HepG2 (cell line): ENCODE measurements around the gene ALX4. TPM values are rescaled to one million over a fixed set of nuclear protein-coding genes. Genes with fewer than 3 reads are reported as not detected.

ENCODE experiments used
- ARNT ChIP-seq: fragments of 450-650 bp; IDR thresholded peaks from 2 replicates; pipeline ENCODE4 v1.6.1; 2017
- BCL6 ChIP-seq: IDR thresholded peaks from 2 replicates; pipeline ENCODE4 v1.6.1; 2016; ENCODE audit warnings: missing genetic modification reagents, missing compliant biosample characterization
- CEBPB ChIP-seq: IDR thresholded peaks from 2 replicates; pipeline ENCODE4 v1.6.1; 2011; ENCODE audit warnings: low read depth, low read length, improper control_type of control experiment, borderline replicate concordance
- CHCHD3 ChIP-seq: sonication (generic); formaldehyde crosslinking; IDR thresholded peaks from 2 replicates; pipeline ENCODE4 v1.8.0; 2022; ENCODE audit warnings: mild to moderate bottlenecking, missing genetic modification reagents, moderate library complexity
- FOXP4 ChIP-seq: sonication (generic); formaldehyde crosslinking; IDR thresholded peaks from 2 replicates; pipeline ENCODE4 v1.4.0; 2020; ENCODE audit warnings: missing genetic modification reagents
- HCFC1 ChIP-seq: fragments of 150-350 bp; IDR thresholded peaks from 2 replicates; pipeline ENCODE4 v1.6.1; 2014; ENCODE audit warnings: low read depth, low read length
- JUND ChIP-seq: sonication (generic); formaldehyde crosslinking; IDR thresholded peaks from 2 replicates; pipeline ENCODE4 v1.8.0; 2022; ENCODE audit warnings: mild to moderate bottlenecking, missing genetic modification reagents
- KLF6 ChIP-seq: IDR thresholded peaks from 2 replicates; pipeline ENCODE4 v1.8.0; 2016; ENCODE audit warnings: missing biosample characterization, missing genetic modification reagents
- MIER2 ChIP-seq: IDR thresholded peaks from 2 replicates; pipeline ENCODE4 v1.6.1; 2016; ENCODE audit warnings: missing biosample characterization, missing genetic modification reagents
- NKX3-1 ChIP-seq: sonication (generic); formaldehyde crosslinking; IDR thresholded peaks from 2 replicates; pipeline ENCODE4 v1.5.0; 2020; ENCODE audit warnings: missing genetic modification reagents
- RFX5 ChIP-seq: IDR thresholded peaks from 2 replicates; pipeline ENCODE4 v1.6.1; 2011; ENCODE audit warnings: low read depth, low read length, improper control_type of control experiment
- RNF219 ChIP-seq: sonication (generic); formaldehyde crosslinking; IDR thresholded peaks from 2 replicates; pipeline ENCODE4 v1.5.0; 2020; ENCODE audit warnings: mild to moderate bottlenecking, missing genetic modification reagents
- RXRA ChIP-seq: sonication (generic); formaldehyde crosslinking; IDR thresholded peaks from 2 replicates; pipeline ENCODE4 v1.5.1; 2020; ENCODE audit warnings: missing genetic modification reagents
- YEATS2 ChIP-seq: sonication (generic); formaldehyde crosslinking; IDR thresholded peaks from 2 replicates; pipeline ENCODE4 v1.4.0; 2020; ENCODE audit warnings: missing genetic modification reagents, borderline replicate concordance
- ZBTB7B ChIP-seq: sonication (generic); formaldehyde crosslinking; IDR thresholded peaks from 2 replicates; pipeline ENCODE4 v1.4.0; 2020; ENCODE audit warnings: missing genetic modification reagents
- ZEB1 ChIP-seq: IDR thresholded peaks from 2 replicates; pipeline ENCODE4 v1.6.1; 2012; ENCODE audit warnings: mild to moderate bottlenecking, low read depth, inconsistent platforms; ENCODE audit not compliant: insufficient replicate concordance
- ZNF589 ChIP-seq: sonication (generic); formaldehyde crosslinking; conservative IDR thresholded peaks from 2 replicates; pipeline ENCODE4 v1.8.0; 2022; ENCODE audit warnings: mild to moderate bottlenecking, moderate library complexity, missing genetic modification reagents
- ZNF615 ChIP-seq: sonication (generic); formaldehyde crosslinking; IDR thresholded peaks from 2 replicates; pipeline ENCODE4 v1.5.0; 2020; ENCODE audit warnings: mild to moderate bottlenecking, missing genetic modification reagents, borderline replicate concordance
- ZNF766 ChIP-seq: sonication (generic); formaldehyde crosslinking; IDR thresholded peaks from 2 replicates; pipeline ENCODE4 v1.5.0; 2020; ENCODE audit warnings: missing genetic modification reagents, borderline replicate concordance
- ZNF841 ChIP-seq: sonication (generic); formaldehyde crosslinking; IDR thresholded peaks from 2 replicates; pipeline ENCODE4 v1.8.1; 2023; ENCODE audit warnings: missing genetic modification reagents, borderline replicate concordance
- ZNF879 ChIP-seq: sonication (generic); formaldehyde crosslinking; IDR thresholded peaks from 2 replicates; pipeline ENCODE4 v1.8.1; 2023; ENCODE audit warnings: missing genetic modification reagents
- polyA plus RNA-seq, 8 experiments: library from polyadenylated mRNA; depleted of rRNA in 3 of 8; stranded (reverse) in 7 of 8; unstranded in 1 of 8; fragments of >200 nt; fragmentation: Illumina TruSeq in 4 of 8; extraction: Trizol in 4 of 8; gene quantifications; 2 replicates each; pipeline versions ENCODE4 v1.2.1 to v1.2.3, GENCODE V29; 2011 to 2016; ENCODE audit warnings: low read depth in 4 of 8, missing spikeins in 1 of 8, mixed read lengths in 1 of 8; ENCODE audit not compliant: insufficient read depth in 1 of 8
- total RNA-seq, 5 experiments: library from RNA; depleted of rRNA; stranded (reverse); fragments of >200 nt; fragmentation: Illumina TruSeq; extraction: Trizol; gene quantifications; 2 replicates each; pipeline ENCODE4 v1.2.3, GENCODE V29; 2016; ENCODE audit warnings: low read depth in 1 of 5
- TF ChIP-seq, protein P1 (sequence below): sonication (generic); formaldehyde crosslinking; IDR thresholded peaks from 2 replicates; pipeline ENCODE4 v1.5.0; 2020; ENCODE audit warnings: mild to moderate bottlenecking, missing genetic modification reagents, moderate library complexity
- TF ChIP-seq, protein P2 (sequence below): sonication (generic); formaldehyde crosslinking; IDR thresholded peaks from 2 replicates; pipeline ENCODE4 v1.4.0; 2020; ENCODE audit warnings: mild to moderate bottlenecking, missing genetic modification reagents
- TF ChIP-seq, protein P3 (sequence below), 2 experiments: sonication (generic) in 1 of 2; formaldehyde crosslinking in 1 of 2; IDR thresholded peaks; 2 replicates each; pipeline versions ENCODE4 v1.5.1 to v1.6.1; 2011 to 2020; ENCODE audit warnings: borderline replicate concordance in 1 of 2, low read depth in 1 of 2, low read length in 1 of 2, mild to moderate bottlenecking in 1 of 2, missing genetic modification reagents in 1 of 2, moderate library complexity in 1 of 2

The ALX4 gene
- total and polyA plus RNA-seq, 2 of the 13 experiments (the other 11 are each of a cell fraction or from before 2014, with no cell fraction given), result not detected

GRCh38 chr11:44258190-44258489 is 51.8 kb downstream of the ALX4 start (continued):
- no peak for TF ChIP-seq YEATS2 (CRISPR knock-in tag)
- TF ChIP-seq NKX3-1, result no peak
- no peak for TF ChIP-seq ZNF879 (CRISPR knock-in tag)
- TF ChIP-seq HCFC1, result no peak
- TF ChIP-seq, protein P1, sequence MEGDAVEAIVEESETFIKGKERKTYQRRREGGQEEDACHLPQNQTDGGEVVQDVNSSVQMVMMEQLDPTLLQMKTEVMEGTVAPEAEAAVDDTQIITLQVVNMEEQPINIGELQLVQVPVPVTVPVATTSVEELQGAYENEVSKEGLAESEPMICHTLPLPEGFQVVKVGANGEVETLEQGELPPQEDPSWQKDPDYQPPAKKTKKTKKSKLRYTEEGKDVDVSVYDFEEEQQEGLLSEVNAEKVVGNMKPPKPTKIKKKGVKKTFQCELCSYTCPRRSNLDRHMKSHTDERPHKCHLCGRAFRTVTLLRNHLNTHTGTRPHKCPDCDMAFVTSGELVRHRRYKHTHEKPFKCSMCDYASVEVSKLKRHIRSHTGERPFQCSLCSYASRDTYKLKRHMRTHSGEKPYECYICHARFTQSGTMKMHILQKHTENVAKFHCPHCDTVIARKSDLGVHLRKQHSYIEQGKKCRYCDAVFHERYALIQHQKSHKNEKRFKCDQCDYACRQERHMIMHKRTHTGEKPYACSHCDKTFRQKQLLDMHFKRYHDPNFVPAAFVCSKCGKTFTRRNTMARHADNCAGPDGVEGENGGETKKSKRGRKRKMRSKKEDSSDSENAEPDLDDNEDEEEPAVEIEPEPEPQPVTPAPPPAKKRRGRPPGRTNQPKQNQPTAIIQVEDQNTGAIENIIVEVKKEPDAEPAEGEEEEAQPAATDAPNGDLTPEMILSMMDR (CRISPR knock-in tag), result peak; percentile 37; the same call in 1 of the 2 replicates
- TF ChIP-seq, protein P2, sequence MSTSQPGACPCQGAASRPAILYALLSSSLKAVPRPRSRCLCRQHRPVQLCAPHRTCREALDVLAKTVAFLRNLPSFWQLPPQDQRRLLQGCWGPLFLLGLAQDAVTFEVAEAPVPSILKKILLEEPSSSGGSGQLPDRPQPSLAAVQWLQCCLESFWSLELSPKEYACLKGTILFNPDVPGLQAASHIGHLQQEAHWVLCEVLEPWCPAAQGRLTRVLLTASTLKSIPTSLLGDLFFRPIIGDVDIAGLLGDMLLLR (CRISPR knock-in tag), result no peak
- TF ChIP-seq BCL6 (CRISPR knock-in tag), result no peak
- TF ChIP-seq, protein P3, sequence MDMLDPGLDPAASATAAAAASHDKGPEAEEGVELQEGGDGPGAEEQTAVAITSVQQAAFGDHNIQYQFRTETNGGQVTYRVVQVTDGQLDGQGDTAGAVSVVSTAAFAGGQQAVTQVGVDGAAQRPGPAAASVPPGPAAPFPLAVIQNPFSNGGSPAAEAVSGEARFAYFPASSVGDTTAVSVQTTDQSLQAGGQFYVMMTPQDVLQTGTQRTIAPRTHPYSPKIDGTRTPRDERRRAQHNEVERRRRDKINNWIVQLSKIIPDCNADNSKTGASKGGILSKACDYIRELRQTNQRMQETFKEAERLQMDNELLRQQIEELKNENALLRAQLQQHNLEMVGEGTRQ (IDR thresholded peaks at IDR 0.05; ENCODE audit: low read depth, low read length), result no peak
- TF ChIP-seq, protein P3 (CRISPR knock-in tag; IDR thresholded peaks at IDR 0.05; ENCODE audit: borderline replicate concordance), result no peak
- TF ChIP-seq ARNT, result no peak
- no peak for TF ChIP-seq RXRA (CRISPR knock-in tag)
- no peak for TF ChIP-seq ZNF589 (CRISPR knock-in tag)
- 0 out of 2 replicates have a peak, but pooled peaks have one; percentile 56 for TF ChIP-seq MIER2
- no peak for TF ChIP-seq KLF6 (CRISPR knock-in tag)
- no peak for TF ChIP-seq FOXP4 (CRISPR knock-in tag)
- no peak for TF ChIP-seq ZNF841
- TF ChIP-seq CEBPB, result peak; percentile 55; the same call in 1 of the 2 replicates
- TF ChIP-seq ZNF766 (CRISPR knock-in tag), result no peak
- no peak for TF ChIP-seq ZEB1
- TF ChIP-seq ZBTB7B (CRISPR knock-in tag), result no peak
- TF ChIP-seq CHCHD3 (CRISPR knock-in tag), result no peak
- TF ChIP-seq RNF219 (CRISPR knock-in tag), result no peak
- no peak for TF ChIP-seq RFX5
- no peak for TF ChIP-seq ZNF615 (CRISPR knock-in tag)
- no peak for TF ChIP-seq JUND (CRISPR knock-in tag)
